SK-N-SH (cell line): ENCODE results near the gene NTM. TPM values are rescaled to one million over a fixed set of nuclear protein-coding genes. Genes with fewer than 3 reads are reported as not detected.

Experiments used
- CTCF ChIA-PET: fragments of 300-600, 350-600 bp; formaldehyde crosslinking; extraction: SDS; loops from one replicate; lab custom pipeline; 2021; lab: Yijun Ruan, JAX
- POLR2A ChIA-PET: fragments of 350-600 bp; sonication (Branson Sonifier 250); formaldehyde crosslinking; extraction: SDS; loops from one replicate; lab custom pipeline; 2020; ENCODE audit warnings: antibody characterized with exemption, inconsistent platforms; lab: Yijun Ruan, JAX
- DNase-seq: peaks from one replicate; pipeline ENCODE4 v3.0.0; 2012
- H2AFZ ChIP-seq: fragments of 200-600 bp; sonication (generic); 2 replicates; pipeline ENCODE4 v1.8.1; 2016; ENCODE audit warnings: antibody characterized with exemption, mild to moderate bottlenecking, low read depth
- H3F3A ChIP-seq: fragments of 200-600 bp; sonication (generic); replicated peaks from 2 replicates; pipeline ENCODE3; 2016; ENCODE audit warnings: antibody characterized with exemption, mild to moderate bottlenecking; ENCODE audit not compliant: insufficient read depth
- H3K27ac ChIP-seq, 2 experiments: fragments of 200-500 bp in 1 of 2; fragments of 200-600 bp in 1 of 2; sonication (Bioruptor generic) in 1 of 2; sonication (generic), shearing (Covaris generic) in 1 of 2; 2 replicates each; pipeline versions ENCODE4 v1.5.1 to v1.6.1; 2014 to 2016; ENCODE audit warnings: low read depth in 2 of 2, inconsistent platforms in 1 of 2, low read length in 1 of 2, mild to moderate bottlenecking in 1 of 2, mixed read lengths in 1 of 2
- H3K27me3 ChIP-seq: fragments of 200-600 bp; sonication (generic), shearing (Covaris generic); 2 replicates; pipeline ENCODE4 v1.6.1; 2016; ENCODE audit warnings: mixed run types; ENCODE audit not compliant: insufficient read depth
- H3K36me3 ChIP-seq, 2 experiments: fragments of 200-500 bp in 1 of 2; fragments of 200-600 bp in 1 of 2; sonication (Bioruptor generic) in 1 of 2; sonication (generic) in 1 of 2; replicated peaks in 1 of 2; 2 replicates each; pipeline versions ENCODE3 to v1.5.1; 2014 to 2016; ENCODE audit warnings: low read length in 1 of 2, mild to moderate bottlenecking in 1 of 2; ENCODE audit not compliant: insufficient read depth in 2 of 2, control insufficient read depth in 1 of 2
- H3K4me1 ChIP-seq, 2 experiments: fragments of 200-500 bp in 1 of 2; fragments of 200-600 bp in 1 of 2; sonication (Bioruptor generic) in 1 of 2; sonication (generic), shearing (Covaris generic) in 1 of 2; 2 replicates each; pipeline versions ENCODE4 v1.5.1 to v1.6.1; 2014 to 2016; ENCODE audit warnings: low read depth in 1 of 2, low read length in 1 of 2, mixed run types in 1 of 2; ENCODE audit not compliant: insufficient read depth in 2 of 2, control insufficient read depth in 1 of 2
- H3K4me2 ChIP-seq: fragments of 200-600 bp; sonication (generic), shearing (Covaris generic); 2 replicates; pipeline ENCODE4 v1.6.1; 2017; ENCODE audit warnings: mixed run types
- H3K4me3 ChIP-seq, 2 experiments: fragments of 200-500 bp in 1 of 2; fragments of 200-600 bp in 1 of 2; sonication (Bioruptor generic) in 1 of 2; sonication (generic), shearing (Covaris generic) in 1 of 2; 2 replicates each; pipeline versions ENCODE4 v1.5.1 to v1.8.1; 2014 to 2016; ENCODE audit warnings: low read depth in 2 of 2, inconsistent platforms in 1 of 2, low read length in 1 of 2, mild to moderate bottlenecking in 1 of 2, mixed read lengths in 1 of 2, moderate library complexity in 1 of 2
- H3K79me2 ChIP-seq: fragments of 200-600 bp; sonication (generic); 2 replicates; pipeline ENCODE4 v1.8.1; 2017; ENCODE audit warnings: mild to moderate bottlenecking; ENCODE audit not compliant: insufficient read depth
- H3K9ac ChIP-seq: fragments of 200-600 bp; sonication (generic); 2 replicates; pipeline ENCODE4 v1.6.1; 2017; ENCODE audit warnings: mixed run types
- H3K9me2 ChIP-seq: fragments of 200-600 bp; sonication (generic); 2 replicates; pipeline ENCODE4 v1.6.1; 2017; ENCODE audit warnings: mixed run types
- H3K9me3 ChIP-seq: fragments of 200-600 bp; sonication (generic); 2 replicates; pipeline ENCODE4 v1.6.1; 2017; ENCODE audit warnings: mixed run types, mild to moderate bottlenecking, moderate library complexity
- H4K20me1 ChIP-seq: fragments of 200-600 bp; sonication (generic); 2 replicates; pipeline ENCODE4 v1.6.1; 2017; ENCODE audit warnings: mild to moderate bottlenecking, mixed run types; ENCODE audit not compliant: insufficient read depth
- EP300 ChIP-seq, 2 experiments: IDR thresholded peaks; 2 replicates each; pipeline versions ENCODE4 v1.4.0 to v1.6.1; 2012; ENCODE audit warnings: borderline replicate concordance in 1 of 2, low read depth in 1 of 2, low read length in 1 of 2
- FOXJ3 ChIP-seq: sonication (generic); formaldehyde crosslinking; IDR thresholded peaks from 2 replicates; pipeline ENCODE4 v1.5.1; 2020; ENCODE audit warnings: mild to moderate bottlenecking, missing genetic modification reagents
- GABPA ChIP-seq: IDR thresholded peaks from 2 replicates; pipeline ENCODE4 v1.4.0; 2012; ENCODE audit warnings: low read depth, mild to moderate bottlenecking
- GATA2 ChIP-seq: sonication (generic); formaldehyde crosslinking; IDR thresholded peaks from 2 replicates; pipeline ENCODE4 v1.5.0; 2020; ENCODE audit warnings: mild to moderate bottlenecking, missing genetic modification reagents
- JUND ChIP-seq: IDR thresholded peaks from 2 replicates; pipeline ENCODE4 v1.4.0; 2012
- MEF2A ChIP-seq: IDR thresholded peaks from 2 replicates; pipeline ENCODE4 v1.4.0; 2012; ENCODE audit warnings: low read depth, borderline replicate concordance
- NFIC ChIP-seq: IDR thresholded peaks from 2 replicates; pipeline ENCODE4 v1.4.0; 2012; ENCODE audit warnings: borderline replicate concordance
- NRF1 ChIP-seq: IDR thresholded peaks from 2 replicates; pipeline ENCODE4 v1.6.1; 2012; ENCODE audit warnings: low read depth, mild to moderate bottlenecking, low read length
- RFX5 ChIP-seq: IDR thresholded peaks from 2 replicates; pipeline ENCODE4 v1.6.1; 2012; ENCODE audit warnings: mild to moderate bottlenecking, improper control_type of control experiment, low read length
- RXRA ChIP-seq: IDR thresholded peaks from 2 replicates; pipeline ENCODE4 v1.4.0; 2012; ENCODE audit warnings: low read depth, mild to moderate bottlenecking, borderline replicate concordance
- SMC3 ChIP-seq: IDR thresholded peaks from 2 replicates; pipeline ENCODE4 v1.6.1; 2012; ENCODE audit warnings: low read depth, low read length, improper control_type of control experiment
- TEAD4 ChIP-seq: IDR thresholded peaks from 2 replicates; pipeline ENCODE4 v1.4.0; 2012; ENCODE audit warnings: mild to moderate bottlenecking, borderline replicate concordance; ENCODE audit not compliant: insufficient read depth
- YY1 ChIP-seq: IDR thresholded peaks from 2 replicates; pipeline ENCODE4 v1.4.0; 2012; ENCODE audit warnings: low read depth, mild to moderate bottlenecking
- WGBS: methylation state at CpG from one replicate; pipeline ENCODE4 v1.1.6; 2017; ENCODE audit warnings: low lambda C conversion rate; 5-methylcytosine and 5-hydroxymethylcytosine counted together
- polyA plus RNA-seq, 3 experiments: library from polyadenylated mRNA; depleted of rRNA; stranded (reverse); fragments of >200 nt; gene quantifications; 2 replicates each; pipeline ENCODE4 v1.2.3, GENCODE V29; 2012
- TF ChIP-seq, protein P1 (sequence below): fragments of 150-350 bp; IDR thresholded peaks from 2 replicates; pipeline ENCODE4 v1.6.1; 2016; ENCODE audit warnings: mild to moderate bottlenecking, low read depth, low read length
- TF ChIP-seq, protein P2 (sequence below): fragments of 150-350 bp; IDR thresholded peaks from 2 replicates; pipeline ENCODE4 v1.6.1; 2017; ENCODE audit warnings: antibody characterized with exemption, low read length, low read depth, borderline replicate concordance
- TF ChIP-seq, protein P3 (sequence below): IDR thresholded peaks from 2 replicates; pipeline ENCODE4; 2012
- TF ChIP-seq, protein P4 (sequence below): IDR thresholded peaks from 2 replicates; pipeline ENCODE4 v1.4.0; 2012; ENCODE audit warnings: low read depth
- TF ChIP-seq, protein P5 (sequence below): IDR thresholded peaks from 2 replicates; pipeline ENCODE4 v1.4.0; 2012; ENCODE audit warnings: low read depth, borderline replicate concordance
- TF ChIP-seq, protein P6 (sequence below): fragments of 200-600 bp; sonication (generic); IDR thresholded peaks from 2 replicates; pipeline ENCODE4 v1.6.1; 2017; ENCODE audit warnings: antibody characterized with exemption, mild to moderate bottlenecking, moderate library complexity

The NTM gene
- polyA plus RNA-seq, 1 of the 3 experiments (the other 2 are of a cell fraction): 20.0 TPM

DNA sequence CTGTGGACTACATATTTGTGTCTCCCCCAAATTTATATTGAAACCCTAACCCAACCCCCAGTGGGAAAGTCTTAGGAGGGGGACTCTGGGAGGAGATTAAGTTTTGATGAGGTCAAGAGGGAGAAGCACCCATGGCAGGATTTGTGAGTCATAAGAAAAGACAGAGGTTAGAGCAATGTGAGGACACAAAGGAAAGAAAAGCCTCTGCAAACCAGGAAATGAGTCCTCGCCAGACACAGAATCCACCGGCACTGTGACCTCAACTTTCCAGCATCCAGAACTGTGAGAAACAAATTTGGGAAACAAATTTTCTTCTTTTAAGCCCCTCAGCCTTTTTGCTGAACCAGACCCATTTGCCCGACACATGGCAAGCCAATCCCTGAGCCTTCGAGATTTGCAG lies 397.0 kb downstream of the NTM start:
- Histone ChIP-seq H3K36me3 (no peaks in the 10 kb centered on the region), H2AFZ (peak overlapping the region; percentile 84; the same call in 1 of the 2 replicates), H3K4me2 (0 out of 2 replicates have a peak overlapping the region, but pooled peaks have one; percentile 31), H3K9ac (peak overlapping the region; percentile 57; the same call in 1 of the 2 replicates), H3K9me3 (no peaks in the 10 kb centered on the region), H3K9me2 (no peaks in the 10 kb centered on the region), H3K4me1 (peaks cover 0 to 16% of the 10 kb centered on the region in 2 experiments; a peak in 1 of 4 replicates), H3K27ac (peak overlapping the region in 1 of 2 experiments; percentile 80; a peak in 2 of 4 replicates), H4K20me1 (no peaks in the 10 kb centered on the region), H3K79me2 (no peaks in the 10 kb centered on the region; the same call in 1 of the 2 replicates), H3K4me3 (no peak overlapping the region), H3K27me3 (no peaks in the 10 kb centered on the region), H3F3A (peaks cover 5% of the 10 kb centered on the region)
- DNase-seq: no peak
- TF ChIP-seq, protein P1, sequence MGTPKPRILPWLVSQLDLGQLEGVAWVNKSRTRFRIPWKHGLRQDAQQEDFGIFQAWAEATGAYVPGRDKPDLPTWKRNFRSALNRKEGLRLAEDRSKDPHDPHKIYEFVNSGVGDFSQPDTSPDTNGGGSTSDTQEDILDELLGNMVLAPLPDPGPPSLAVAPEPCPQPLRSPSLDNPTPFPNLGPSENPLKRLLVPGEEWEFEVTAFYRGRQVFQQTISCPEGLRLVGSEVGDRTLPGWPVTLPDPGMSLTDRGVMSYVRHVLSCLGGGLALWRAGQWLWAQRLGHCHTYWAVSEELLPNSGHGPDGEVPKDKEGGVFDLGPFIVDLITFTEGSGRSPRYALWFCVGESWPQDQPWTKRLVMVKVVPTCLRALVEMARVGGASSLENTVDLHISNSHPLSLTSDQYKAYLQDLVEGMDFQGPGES: no peak
- TF ChIP-seq EP300 (IDR thresholded peaks at IDR 0.05; ENCODE audit: borderline replicate concordance in 1 of 2, low read depth in 1 of 2, low read length in 1 of 2): no peak
- TF ChIP-seq YY1: no peak
- TF ChIP-seq, protein P2, sequence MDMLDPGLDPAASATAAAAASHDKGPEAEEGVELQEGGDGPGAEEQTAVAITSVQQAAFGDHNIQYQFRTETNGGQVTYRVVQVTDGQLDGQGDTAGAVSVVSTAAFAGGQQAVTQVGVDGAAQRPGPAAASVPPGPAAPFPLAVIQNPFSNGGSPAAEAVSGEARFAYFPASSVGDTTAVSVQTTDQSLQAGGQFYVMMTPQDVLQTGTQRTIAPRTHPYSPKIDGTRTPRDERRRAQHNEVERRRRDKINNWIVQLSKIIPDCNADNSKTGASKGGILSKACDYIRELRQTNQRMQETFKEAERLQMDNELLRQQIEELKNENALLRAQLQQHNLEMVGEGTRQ: no peak
- TF ChIP-seq RXRA: no peak
- no peak for TF ChIP-seq JUND
- no peak for TF ChIP-seq GATA2 (CRISPR knock-in tag)
- TF ChIP-seq GABPA: no peak
- TF ChIP-seq FOXJ3 (CRISPR knock-in tag): no peak
- TF ChIP-seq NFIC: no peak
- TF ChIP-seq, protein P3, sequence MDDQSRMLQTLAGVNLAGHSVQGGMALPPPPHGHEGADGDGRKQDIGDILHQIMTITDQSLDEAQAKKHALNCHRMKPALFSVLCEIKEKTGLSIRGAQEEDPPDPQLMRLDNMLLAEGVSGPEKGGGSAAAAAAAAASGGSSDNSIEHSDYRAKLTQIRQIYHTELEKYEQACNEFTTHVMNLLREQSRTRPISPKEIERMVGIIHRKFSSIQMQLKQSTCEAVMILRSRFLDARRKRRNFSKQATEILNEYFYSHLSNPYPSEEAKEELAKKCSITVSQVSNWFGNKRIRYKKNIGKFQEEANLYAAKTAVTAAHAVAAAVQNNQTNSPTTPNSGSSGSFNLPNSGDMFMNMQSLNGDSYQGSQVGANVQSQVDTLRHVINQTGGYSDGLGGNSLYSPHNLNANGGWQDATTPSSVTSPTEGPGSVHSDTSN: no peak
- TF ChIP-seq MEF2A: no peak
- TF ChIP-seq RFX5: no peak
- TF ChIP-seq, protein P4, sequence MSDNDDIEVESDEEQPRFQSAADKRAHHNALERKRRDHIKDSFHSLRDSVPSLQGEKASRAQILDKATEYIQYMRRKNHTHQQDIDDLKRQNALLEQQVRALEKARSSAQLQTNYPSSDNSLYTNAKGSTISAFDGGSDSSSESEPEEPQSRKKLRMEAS: no peak
- no peak for TF ChIP-seq SMC3
- TF ChIP-seq TEAD4: no peak
- TF ChIP-seq, protein P5, sequence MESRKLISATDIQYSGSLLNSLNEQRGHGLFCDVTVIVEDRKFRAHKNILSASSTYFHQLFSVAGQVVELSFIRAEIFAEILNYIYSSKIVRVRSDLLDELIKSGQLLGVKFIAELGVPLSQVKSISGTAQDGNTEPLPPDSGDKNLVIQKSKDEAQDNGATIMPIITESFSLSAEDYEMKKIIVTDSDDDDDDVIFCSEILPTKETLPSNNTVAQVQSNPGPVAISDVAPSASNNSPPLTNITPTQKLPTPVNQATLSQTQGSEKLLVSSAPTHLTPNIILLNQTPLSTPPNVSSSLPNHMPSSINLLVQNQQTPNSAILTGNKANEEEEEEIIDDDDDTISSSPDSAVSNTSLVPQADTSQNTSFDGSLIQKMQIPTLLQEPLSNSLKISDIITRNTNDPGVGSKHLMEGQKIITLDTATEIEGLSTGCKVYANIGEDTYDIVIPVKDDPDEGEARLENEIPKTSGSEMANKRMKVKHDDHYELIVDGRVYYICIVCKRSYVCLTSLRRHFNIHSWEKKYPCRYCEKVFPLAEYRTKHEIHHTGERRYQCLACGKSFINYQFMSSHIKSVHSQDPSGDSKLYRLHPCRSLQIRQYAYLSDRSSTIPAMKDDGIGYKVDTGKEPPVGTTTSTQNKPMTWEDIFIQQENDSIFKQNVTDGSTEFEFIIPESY: no peak
- no peak for TF ChIP-seq NRF1
- TF ChIP-seq, protein P6, sequence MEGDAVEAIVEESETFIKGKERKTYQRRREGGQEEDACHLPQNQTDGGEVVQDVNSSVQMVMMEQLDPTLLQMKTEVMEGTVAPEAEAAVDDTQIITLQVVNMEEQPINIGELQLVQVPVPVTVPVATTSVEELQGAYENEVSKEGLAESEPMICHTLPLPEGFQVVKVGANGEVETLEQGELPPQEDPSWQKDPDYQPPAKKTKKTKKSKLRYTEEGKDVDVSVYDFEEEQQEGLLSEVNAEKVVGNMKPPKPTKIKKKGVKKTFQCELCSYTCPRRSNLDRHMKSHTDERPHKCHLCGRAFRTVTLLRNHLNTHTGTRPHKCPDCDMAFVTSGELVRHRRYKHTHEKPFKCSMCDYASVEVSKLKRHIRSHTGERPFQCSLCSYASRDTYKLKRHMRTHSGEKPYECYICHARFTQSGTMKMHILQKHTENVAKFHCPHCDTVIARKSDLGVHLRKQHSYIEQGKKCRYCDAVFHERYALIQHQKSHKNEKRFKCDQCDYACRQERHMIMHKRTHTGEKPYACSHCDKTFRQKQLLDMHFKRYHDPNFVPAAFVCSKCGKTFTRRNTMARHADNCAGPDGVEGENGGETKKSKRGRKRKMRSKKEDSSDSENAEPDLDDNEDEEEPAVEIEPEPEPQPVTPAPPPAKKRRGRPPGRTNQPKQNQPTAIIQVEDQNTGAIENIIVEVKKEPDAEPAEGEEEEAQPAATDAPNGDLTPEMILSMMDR: no peak
- ChIA-PET CTCF (no interaction called here), POLR2A (no interaction called here)
- WGBS: 63% methylated on average over 4 of the region's 4 CpGs
